G401 (cell line): ENCODE measurements around the gene GARIN3. TPM values are rescaled to one million over a fixed set of nuclear protein-coding genes. Genes with fewer than 3 reads are reported as not detected.
"Not testable (repeated sequence)": the region's sequence is repeated elsewhere in the genome, so short reads cannot be mapped to it uniquely, and the experiment has no call there.

Experiments used
- DNase-seq: peaks from one replicate; pipeline ENCODE4 v3.0.0-alpha.2; 2015; ENCODE audit warnings: low spot score
- in situ Hi-C: cut with HindIII; loops from 2 replicates; pipeline ENCODE4 v1.10.0; 2016; ENCODE audit warnings: low sequenced_read_pairs, mixed read lengths
- total RNA-seq: library from RNA; depleted of rRNA; stranded (reverse); fragments of >200 nt; shearing (Covaris generic); gene quantifications from 2 replicates; pipeline ENCODE4 v1.2.3, GENCODE V29; 2014; rRNA removed

Gene GARIN3
- not detected in 2 replicates for total RNA-seq

GRCh38 chr5:157166214-157167213 is at the start of gene GARIN3:
Gene GARIN3 (minus strand): TSS chr5:157166264. CDS start chr5:157166168, 96 bp downstream.
- in situ Hi-C loops: no loop called here

GRCh38 chr5:157215514-157216167 is 49.6 kb upstream of the GARIN3 start:
- no peak for DNase-seq
- in situ Hi-C loops: no loop called here

More at GRCh38 chr5:157166214-157167213, at the start of gene GARIN3:
- no peak for DNase-seq

- in situ Hi-C loops: no loop called here
- no peak for DNase-seq
Observed at GRCh38 chr5:157214861-157215513, 48.9 kb upstream of the GARIN3 start.

- in situ Hi-C loops: no loop called here
- no peak for DNase-seq
Observed at GRCh38 chr5:157214415-157214814, 48.4 kb upstream of the GARIN3 start.

- no peak for DNase-seq
- in situ Hi-C loops: no loop called here
Observed at GRCh38 chr5:157213527-157214243, 47.6 kb upstream of the GARIN3 start.

- in situ Hi-C loops: no loop called here
Observed at GRCh38 chr5:157212307-157212706, 46.2 kb upstream of the GARIN3 start.

GRCh38 chr5:157210652-157211051 is 44.6 kb upstream of the GARIN3 start:
- in situ Hi-C loops, DNase-seq: not testable (repeated sequence)

More at GRCh38 chr5:157212307-157212706, 46.2 kb upstream of the GARIN3 start:
- DNase-seq: no peak

- in situ Hi-C loops: no loop called here
- DNase-seq: no peak
Observed at GRCh38 chr5:157205708-157206107, 39.6 kb upstream of the GARIN3 start.

GRCh38 chr5:157204765-157205164 is 38.7 kb upstream of the GARIN3 start:
- DNase-seq: no peak
- in situ Hi-C loops: no loop called here

- DNase-seq: no peak
- in situ Hi-C loops: no loop called here
Observed at GRCh38 chr5:157203417-157203816, 37.4 kb upstream of the GARIN3 start.

- DNase-seq: no peak
- in situ Hi-C loops: no loop called here
Observed at GRCh38 chr5:157201857-157202256, 35.8 kb upstream of the GARIN3 start.

- no peak for DNase-seq
- in situ Hi-C loops: no loop called here
Observed at GRCh38 chr5:157198277-157198986, 32.4 kb upstream of the GARIN3 start.

- in situ Hi-C loops: no loop called here
- DNase-seq: no peak
Observed at GRCh38 chr5:157197086-157197485, 31.0 kb upstream of the GARIN3 start.

- in situ Hi-C loops: no loop called here
- DNase-seq: no peak
Observed at GRCh38 chr5:157196045-157196444, 30.0 kb upstream of the GARIN3 start.

- in situ Hi-C loops: no loop called here
- no peak for DNase-seq
Observed at GRCh38 chr5:157193699-157194424, 27.8 kb upstream of the GARIN3 start.

GRCh38 chr5:157189223-157189622 is 23.2 kb upstream of the GARIN3 start:
- DNase-seq: no peak
- in situ Hi-C loops: no loop called here

- in situ Hi-C loops: no loop called here
- DNase-seq: no peak
Observed at GRCh38 chr5:157188270-157188669, 22.2 kb upstream of the GARIN3 start.
